SH-SY5Y (cell line): ENCODE data around the gene DYRK2.

Experiments
- GATA2 ChIP-seq: IDR thresholded peaks from 2 replicates; pipeline ENCODE4 v1.6.1; 2011; ENCODE audit warnings: mild to moderate bottlenecking, low read depth, low read length
- GATA3 ChIP-seq: IDR thresholded peaks from 2 replicates; pipeline ENCODE4 v1.6.1; 2011; ENCODE audit warnings: low read depth, mild to moderate bottlenecking, low read length, moderate library complexity

DNA sequence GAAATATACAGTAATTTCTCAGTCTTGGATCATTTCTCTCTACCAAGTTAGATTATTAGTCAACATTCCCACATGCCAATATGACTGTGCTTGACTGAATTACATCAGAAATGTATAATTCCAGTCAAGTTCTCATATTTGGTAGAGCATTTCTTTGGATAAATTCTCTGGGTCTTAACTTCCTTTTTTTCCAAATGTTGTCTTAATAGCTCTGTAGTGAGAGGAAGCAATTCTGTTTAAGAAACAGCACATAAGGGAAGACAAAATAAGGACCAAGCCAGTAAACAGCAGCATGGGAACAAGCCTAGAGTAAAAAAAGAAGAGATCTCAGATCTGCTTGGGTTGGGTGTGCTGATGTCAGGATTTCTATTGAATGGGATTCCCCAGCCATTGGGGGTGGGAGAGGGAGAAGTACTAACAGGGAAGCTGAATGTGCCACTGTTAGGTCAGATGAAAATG, 14.2 kb upstream of the DYRK2 start:
- TF ChIP-seq GATA2: no peak
- TF ChIP-seq GATA3: no peak
